Measurements from ENCODE around the gene TOR1B. TPM values are rescaled to one million over a fixed set of nuclear protein-coding genes. Genes with fewer than 3 reads are reported as not detected.
"Not testable (repeated sequence)": the region's sequence is repeated elsewhere in the genome, so short reads cannot be mapped to it uniquely, and the experiment has no call there.

The TOR1B gene
- total RNA-seq, 2 donors from 2014 or later = 19.9 to 32.0 TPM

DNA sequence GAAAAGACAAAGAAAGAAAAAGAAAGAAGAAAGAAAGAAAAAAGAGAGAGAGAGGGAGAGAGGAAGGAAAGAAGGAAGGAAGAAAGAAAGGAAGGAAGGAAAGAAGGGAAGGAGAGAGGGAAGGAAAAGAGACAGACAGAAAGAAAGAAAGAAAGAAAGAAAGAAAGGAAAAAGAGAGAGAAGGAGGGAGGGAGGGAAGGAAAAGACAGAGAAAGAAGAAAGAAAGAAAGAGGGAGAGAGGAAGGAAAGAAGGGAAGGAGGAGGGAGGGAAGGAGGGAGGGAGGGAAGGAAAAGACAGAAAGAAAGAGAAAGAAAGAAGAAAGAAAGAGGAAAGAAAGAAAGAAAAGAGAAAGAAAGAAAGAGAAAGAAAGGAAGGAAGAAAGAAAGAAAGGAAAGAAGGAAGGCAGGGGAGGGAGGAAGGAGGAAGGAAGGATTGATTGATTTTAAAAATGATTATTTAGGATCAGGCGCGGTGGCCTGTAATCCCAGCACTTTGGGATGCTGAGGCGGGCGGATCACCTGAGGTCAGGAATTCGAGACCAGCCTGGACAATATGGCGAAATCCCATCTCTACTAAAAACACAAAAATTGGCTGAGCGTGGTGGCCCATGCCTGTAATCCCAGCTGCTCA, 23.3 kb upstream of the TOR1B start:
- peaks cover 20% of the 10 kb centered on the region for H3K4me1 Mint-ChIP-seq (ENCODE audit: low read depth)
- no peaks in the 10 kb centered on the region for H3K36me3 Mint-ChIP-seq (ENCODE audit: insufficient read depth in 2 of 2)
- H3K27me3 Mint-ChIP-seq (ENCODE audit: low read depth) = peaks cover 22% of the 10 kb centered on the region
- no peak overlapping the region for H3K4me3 Mint-ChIP-seq
- peak overlapping the region; percentile 44 for H3K27ac Mint-ChIP-seq
- ATAC-seq (replicated peaks in 1 of 2) (no peak), DNase-seq (no peak)
- no peaks in the 10 kb centered on the region for H3K9me3 Mint-ChIP-seq

DNA sequence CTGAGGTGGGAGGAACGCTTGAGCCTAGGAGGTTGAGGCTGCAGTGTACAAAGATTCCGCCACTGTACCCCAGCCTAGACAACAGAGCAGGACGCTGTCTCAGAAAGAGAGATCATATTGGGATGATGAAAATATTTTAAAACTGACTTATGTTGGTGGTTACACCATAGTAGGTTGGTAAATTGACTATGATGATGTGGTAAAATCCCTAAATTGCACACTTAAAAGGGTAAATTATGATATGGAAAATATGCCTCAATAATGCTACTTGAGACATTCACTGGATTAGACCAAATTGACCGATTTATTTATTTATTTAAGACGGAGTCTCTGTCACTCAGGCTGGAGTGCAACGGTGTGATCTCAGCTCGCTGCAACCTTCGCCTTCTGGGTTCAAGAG, 21.9 kb upstream of the TOR1B start:
- peaks cover 22% of the 10 kb centered on the region for H3K27me3 Mint-ChIP-seq (ENCODE audit: low read depth)
- ATAC-seq (replicated peaks in 1 of 2) = no peak
- peaks cover 20% of the 10 kb centered on the region for H3K4me1 Mint-ChIP-seq (ENCODE audit: low read depth)
- no peaks in the 10 kb centered on the region for H3K36me3 Mint-ChIP-seq (ENCODE audit: insufficient read depth in 2 of 2)
- H3K9me3 Mint-ChIP-seq = no peaks in the 10 kb centered on the region
- H3K4me3 Mint-ChIP-seq = no peak overlapping the region
- no peak for DNase-seq
- H3K27ac Mint-ChIP-seq = no peak overlapping the region

- Mint-ChIP-seq H3K27ac (no peak overlapping the region), H3K9me3 (no peaks in the 10 kb centered on the region), H3K36me3 (ENCODE audit: insufficient read depth in 2 of 2) (no peaks in the 10 kb centered on the region), H3K4me3 (no peak overlapping the region), H3K4me1 (ENCODE audit: low read depth) (peaks cover 11% of the 10 kb centered on the region), H3K27me3 (ENCODE audit: low read depth) (peaks cover 24% of the 10 kb centered on the region)
- DNase-seq (no peak), ATAC-seq (replicated peaks in 1 of 2) (no peak)
Measured at GRCh38 chr9:129781981-129782380, 21.0 kb upstream of the TOR1B start.

GRCh38 chr9:129783516-129784361, 19.2 kb upstream of the TOR1B start:
- no peak overlapping the region for H3K27ac Mint-ChIP-seq
- H3K27me3 Mint-ChIP-seq (ENCODE audit: low read depth) = peaks cover 15% of the 10 kb centered on the region

GRCh38 chr9:129784970-129785369, 18.0 kb upstream of the TOR1B start:
- H3K27ac Mint-ChIP-seq; H3K36me3 Mint-ChIP-seq (ENCODE audit: insufficient read depth in 2 of 2); H3K4me1 Mint-ChIP-seq (ENCODE audit: low read depth); H3K27me3 Mint-ChIP-seq (ENCODE audit: low read depth); H3K9me3 Mint-ChIP-seq; H3K4me3 Mint-ChIP-seq; ATAC-seq (replicated peaks in 1 of 2); DNase-seq: not testable (repeated sequence)

More at GRCh38 chr9:129783516-129784361, 19.2 kb upstream of the TOR1B start:
- Mint-ChIP-seq H3K4me1 (ENCODE audit: low read depth) (no peaks in the 10 kb centered on the region), H3K36me3 (ENCODE audit: insufficient read depth in 2 of 2) (no peaks in the 10 kb centered on the region), H3K9me3 (no peaks in the 10 kb centered on the region), H3K4me3 (no peak overlapping the region)
- ATAC-seq (replicated peaks in 1 of 2) (peak; percentile 95 to 97), DNase-seq (peak; percentile 78 to 86)

DNA sequence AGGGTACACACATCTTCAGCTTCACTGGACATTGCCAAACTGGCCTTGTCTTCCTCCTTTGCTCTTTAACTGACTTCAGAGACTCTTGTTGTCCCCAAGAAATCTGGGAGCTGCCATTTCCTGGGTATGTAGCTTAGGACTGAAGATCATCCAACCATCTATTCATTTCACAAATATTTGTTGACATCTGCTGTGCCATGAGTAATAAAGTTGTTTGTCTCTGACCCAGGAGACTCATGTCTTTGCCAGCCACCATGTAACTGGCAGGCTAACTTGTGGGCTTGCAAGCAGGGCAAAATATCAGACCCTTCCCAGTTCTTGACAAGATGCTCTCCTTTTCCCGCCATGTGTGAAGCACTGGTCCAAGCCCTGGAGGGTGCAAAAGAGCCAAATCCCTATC, 17.1 kb upstream of the TOR1B start:
- Mint-ChIP-seq H3K27ac (no peak overlapping the region), H3K36me3 (ENCODE audit: insufficient read depth in 2 of 2) (no peaks in the 10 kb centered on the region), H3K4me3 (no peak overlapping the region), H3K27me3 (ENCODE audit: low read depth) (peaks cover 8% of the 10 kb centered on the region), H3K9me3 (no peaks in the 10 kb centered on the region), H3K4me1 (ENCODE audit: low read depth) (peaks cover 9% of the 10 kb centered on the region)
- DNase-seq (no peak), ATAC-seq (replicated peaks in 1 of 2) (no peak)

DNA sequence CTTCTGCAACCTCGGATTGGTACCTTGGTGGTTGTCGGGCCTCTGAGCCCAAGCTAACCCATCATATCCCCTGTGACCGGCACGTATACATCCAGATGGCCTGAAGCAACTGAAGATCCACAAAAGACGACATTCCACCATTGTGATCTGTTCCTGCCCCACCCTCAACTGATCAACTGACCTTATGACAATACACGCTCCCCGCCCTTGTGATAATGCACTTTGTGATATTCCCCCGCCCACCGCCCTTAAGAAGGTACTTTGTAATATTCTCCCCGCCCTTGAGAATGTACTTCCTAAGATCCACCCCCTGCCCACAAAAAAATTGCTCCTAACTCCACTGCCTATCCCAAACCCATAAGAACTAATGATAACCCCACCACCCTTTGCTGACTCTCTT, 16.5 kb upstream of the TOR1B start:
- Mint-ChIP-seq H3K4me3 (no peak overlapping the region), H3K4me1 (ENCODE audit: low read depth) (peaks cover 10% of the 10 kb centered on the region), H3K9me3 (no peaks in the 10 kb centered on the region), H3K27ac (no peak overlapping the region), H3K27me3 (ENCODE audit: low read depth) (peaks cover 8% of the 10 kb centered on the region), H3K36me3 (ENCODE audit: insufficient read depth in 2 of 2) (no peaks in the 10 kb centered on the region)
- no peak for ATAC-seq (replicated peaks in 1 of 2)
- DNase-seq = no peak

GRCh38 chr9:129794549-129794948, 8.4 kb upstream of the TOR1B start:
- no peak overlapping the region for H3K27ac Mint-ChIP-seq
- peaks cover 10% of the 10 kb centered on the region for H3K4me1 Mint-ChIP-seq (ENCODE audit: low read depth)
- ATAC-seq (replicated peaks in 1 of 2) = no peak
- no peak overlapping the region for H3K4me3 Mint-ChIP-seq
- no peaks in the 10 kb centered on the region for H3K9me3 Mint-ChIP-seq
- H3K36me3 Mint-ChIP-seq (ENCODE audit: insufficient read depth in 2 of 2) = no peaks in the 10 kb centered on the region
- H3K27me3 Mint-ChIP-seq (ENCODE audit: low read depth) = no peaks in the 10 kb centered on the region
- DNase-seq = no peak

- H3K9me3 Mint-ChIP-seq; H3K4me1 Mint-ChIP-seq (ENCODE audit: low read depth); DNase-seq; H3K36me3 Mint-ChIP-seq (ENCODE audit: insufficient read depth in 2 of 2); ATAC-seq (replicated peaks in 1 of 2); H3K27ac Mint-ChIP-seq; H3K4me3 Mint-ChIP-seq; H3K27me3 Mint-ChIP-seq (ENCODE audit: low read depth): not testable (repeated sequence)
Measured at GRCh38 chr9:129796029-129796428, 7.0 kb upstream of the TOR1B start.

DNA sequence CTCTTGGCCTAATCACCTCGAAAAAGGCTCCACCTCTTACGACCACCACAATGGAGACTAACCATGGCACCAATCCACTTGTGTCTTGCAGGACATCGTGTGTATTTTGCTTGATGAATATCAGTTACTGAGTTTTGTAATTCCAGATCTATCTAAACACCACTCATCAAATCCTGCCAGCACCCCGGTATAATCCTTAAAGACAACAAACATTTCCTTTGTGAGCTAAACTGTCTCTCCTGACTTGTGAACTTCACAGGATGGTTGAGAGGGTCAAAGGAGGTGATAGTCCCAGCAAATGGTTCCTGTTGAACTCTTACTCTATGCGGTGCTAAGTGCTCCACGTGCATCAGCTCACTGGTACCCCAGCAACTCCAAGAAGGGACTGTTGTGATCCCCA, 4.0 kb upstream of the TOR1B start:
- DNase-seq = no peak
- Mint-ChIP-seq H3K27me3 (ENCODE audit: low read depth) (no peaks in the 10 kb centered on the region), H3K36me3 (ENCODE audit: insufficient read depth in 2 of 2) (peaks cover 1% of the 10 kb centered on the region in 2 donors), H3K9me3 (no peaks in the 10 kb centered on the region), H3K4me3 (no peak overlapping the region), H3K4me1 (ENCODE audit: low read depth) (peaks cover 8% of the 10 kb centered on the region), H3K27ac (no peak overlapping the region)
- ATAC-seq (replicated peaks in 1 of 2) = no peak

DNA sequence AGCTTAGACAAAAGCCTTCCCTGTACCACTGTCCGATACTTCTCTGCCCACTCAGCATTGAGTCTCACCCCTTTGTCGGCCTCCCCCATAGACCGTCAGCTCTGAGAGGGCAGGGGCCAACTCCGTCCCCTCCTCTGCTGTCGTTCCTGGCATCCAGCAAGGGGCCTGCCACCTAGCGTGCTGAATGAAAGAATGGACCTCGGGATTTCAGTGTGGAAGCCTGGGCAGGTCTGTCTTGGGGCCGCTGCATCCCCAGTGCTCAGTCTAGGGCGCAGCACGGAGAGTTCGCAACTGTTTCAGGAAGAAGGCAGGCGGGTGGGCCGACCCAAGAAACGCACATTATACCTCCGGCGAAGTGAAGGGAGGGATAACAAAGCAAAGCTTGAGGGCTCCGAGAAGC, 1.5 kb upstream of the TOR1B start:
- Mint-ChIP-seq H3K27ac (no peak overlapping the region), H3K4me3 (peak overlapping the region; percentile 25 to 35), H3K27me3 (ENCODE audit: low read depth) (no peaks in the 10 kb centered on the region), H3K9me3 (no peaks in the 10 kb centered on the region), H3K36me3 (ENCODE audit: insufficient read depth in 2 of 2) (peaks cover 1 to 12% of the 10 kb centered on the region in 2 donors), H3K4me1 (ENCODE audit: low read depth) (peaks cover 26% of the 10 kb centered on the region)
- ATAC-seq (replicated peaks in 1 of 2) = no peak
- no peak for DNase-seq

DNA sequence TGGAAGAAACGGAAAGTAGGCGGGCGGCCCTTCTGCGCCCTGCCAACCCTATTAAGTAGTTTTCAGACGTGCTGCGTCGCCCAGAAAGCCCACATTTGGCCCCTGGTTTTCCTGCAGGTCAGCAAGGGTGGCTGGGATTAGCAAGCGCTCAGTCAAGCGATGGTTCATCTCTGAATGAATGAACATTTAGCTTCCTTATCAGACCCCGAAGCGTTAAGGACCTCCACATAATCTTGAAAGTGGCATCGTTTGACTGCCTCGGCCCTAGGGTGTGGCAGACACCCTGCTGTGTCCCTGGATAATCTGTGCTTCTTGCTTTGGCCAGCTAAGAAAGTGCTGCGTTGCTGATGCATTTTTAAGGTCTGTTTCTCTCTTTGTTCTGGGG, 684 bp downstream of the TOR1B start:
- Mint-ChIP-seq H3K4me1 (ENCODE audit: low read depth) (peaks cover 36% of the 10 kb centered on the region), H3K27ac (peak overlapping the region; percentile 82), H3K4me3 (peak overlapping the region; percentile 94 to 96), H3K9me3 (no peaks in the 10 kb centered on the region), H3K36me3 (ENCODE audit: insufficient read depth in 2 of 2) (peaks cover 3 to 13% of the 10 kb centered on the region in 2 donors), H3K27me3 (ENCODE audit: low read depth) (no peaks in the 10 kb centered on the region)
- DNase-seq = no peak
- peak in 1 of 2 donors; percentile 2 for ATAC-seq (replicated peaks in 1 of 2)

GRCh38 chr9:129806061-129806460, 3.1 kb downstream of the TOR1B start:
- Mint-ChIP-seq H3K4me3 (peak overlapping the region in 1 of 2 donors; percentile 42), H3K9me3 (no peaks in the 10 kb centered on the region), H3K36me3 (ENCODE audit: insufficient read depth in 2 of 2) (peaks cover 10 to 20% of the 10 kb centered on the region in 2 donors)

More at GRCh38 chr9:129806061-129806460, 3.1 kb downstream of the TOR1B start:
- ATAC-seq (replicated peaks in 1 of 2) (no peak), DNase-seq (no peak)
- peaks cover 45% of the 10 kb centered on the region for H3K4me1 Mint-ChIP-seq (ENCODE audit: low read depth)
- H3K27me3 Mint-ChIP-seq (ENCODE audit: low read depth) = no peaks in the 10 kb centered on the region
- H3K27ac Mint-ChIP-seq = peak overlapping the region; percentile 81
